Activated T-cell treated with anti-CD3 and anti-CD28 coated beads for 24 hours (primary cell): ENCODE measurements around the gene ARIH2.

Experiments used
- DNase-seq: peaks from one replicate; pipeline ENCODE4 v3.0.0-alpha.2; 2020; ENCODE audit warnings: low read depth

The ARIH2 gene

GRCh38 chr3:49020330-49021212, 101.9 kb downstream of the ARIH2 start:
- DNase-seq, result no peak

GRCh38 chr3:49021213-49021812, 102.7 kb downstream of the ARIH2 start:
- DNase-seq, result peak; percentile 98

- DNase-seq, result peak; percentile 90
These were observed 103.4 kb downstream of the ARIH2 start, which contains the start of gene NDUFAF3 for GRCh38 chr3:49021813-49022687. Gene NDUFAF3 (plus strand): TSS chr3:49022121. CDS start chr3:49022145, 24 bp downstream.

- no peak for DNase-seq
These were observed 104.1 kb downstream of the ARIH2 start for GRCh38 chr3:49022688-49023171.

- DNase-seq, result no peak
These were observed 105.1 kb downstream of the ARIH2 start for GRCh38 chr3:49023775-49024174.

GRCh38 chr3:49024449-49024848, 105.8 kb downstream of the ARIH2 start:
- DNase-seq, result no peak

GRCh38 chr3:49025005-49025792, 106.6 kb downstream of the ARIH2 start:
- DNase-seq, result no peak

- DNase-seq, result no peak
These were observed 107.3 kb downstream of the ARIH2 start for GRCh38 chr3:49025793-49026520.

GRCh38 chr3:49026536-49026935, 107.9 kb downstream of the ARIH2 start:
- no peak for DNase-seq

- no peak for DNase-seq
These were observed 109.0 kb downstream of the ARIH2 start for GRCh38 chr3:49027634-49028033.

GRCh38 chr3:49028298-49028672, 109.6 kb downstream of the ARIH2 start:
- DNase-seq, result no peak

GRCh38 chr3:49028673-49029562, 110.3 kb downstream of the ARIH2 start, which contains the start of gene IMPDH2:
Gene IMPDH2 (minus strand): TSS chr3:49029398. CDS start chr3:49029350, 48 bp downstream.
- peak; percentile 89 for DNase-seq

GRCh38 chr3:49029563-49029884, 110.9 kb downstream of the ARIH2 start:
- DNase-seq, result no peak

GRCh38 chr3:49030321-49030720, 111.7 kb downstream of the ARIH2 start:
- DNase-seq, result no peak

- no peak for DNase-seq
These were observed 114.1 kb downstream of the ARIH2 start for GRCh38 chr3:49032646-49033304.

- no peak for DNase-seq
These were observed 116.0 kb downstream of the ARIH2 start for GRCh38 chr3:49034650-49035049.

- no peak for DNase-seq
These were observed 116.6 kb downstream of the ARIH2 start for GRCh38 chr3:49035281-49035680.
